Heart left ventricle (tissue), 13 donors: ENCODE data around the gene ACSS3.

Experiments
- CTCF ChIP-seq, 12 donors: fragments of 200-600 bp; sonication (generic) in 4 of 12; IDR thresholded peaks; one replicate each; pipeline versions ENCODE4 v1.5.0 to v1.8.0; 2018 to 2022; ENCODE audit warnings: antibody characterized with exemption in 12 of 12, mild to moderate bottlenecking in 5 of 12
- POLR2A ChIP-seq, 2 donors: fragments of 450-650 bp; IDR thresholded peaks; one replicate each; pipeline ENCODE4 v1.6.1; 2017; ENCODE audit warnings: antibody characterized with exemption in 2 of 2, mild to moderate bottlenecking in 2 of 2, moderate library complexity in 2 of 2
- donor health status: ischemic (EF 13 %, LVEDD 7.1; RV severe dilation, severe dysfunction).
- donor health status: DM: no; HTN: yes; CAD: no.
- donor health status: DM: no; HTN: no; CAD: no.
- donor health status: ischemic (EF 25% LVEDD 6.9; RV normal size, moderate dysfunction).
- donor health status: ischemic (EF 25% LVEDD 5.7; RV mildly dilated, moderate dysfunction).
- donor health status: ischemic (EF 35%, LVEDD 5.7; RV mildly dilated, moderate dysfunction).
- donor health status: nonischemic (EF 11% LVEDD 7.7; RV severe dilation, severe dysfunction).
- donor health status: DM: yes; HTN: yes; CAD: no.
- donor health status: PGD.
- donor health status: ischemic (EF 29% LVEDD 5.4; RV normal size, mild dysfunction).
- donor health status: nonischemic (EF 23%, LVEDD 6.1; RV moderate dilation, normal function).

- TF ChIP-seq CTCF (IDR thresholded peaks at IDR 0.05) (no peak), POLR2A (IDR thresholded peaks at IDR 0.05) (no peak)
Observed at GRCh38 chr12:81136519-81136918, 58.6 kb downstream of the ACSS3 start.
